GM06990 (cell line): ENCODE data around the gene DIAPH2.
A peak's percentile ranks its signal among the peaks of the same experiment; 100 is the strongest.

Experiments used
- DNase-seq: peaks from one replicate; pipeline ENCODE4 v3.0.0-alpha.2; 2011; ENCODE audit not compliant: insufficient read length; ENCODE audit errors: extremely low read depth
- H3K27me3 ChIP-seq: replicated peaks from 2 replicates; pipeline ENCODE4 v1.6.0; 2011; ENCODE audit warnings: low read length; ENCODE audit not compliant: control insufficient read depth, insufficient read depth
- H3K36me3 ChIP-seq: 2 replicates; pipeline ENCODE4 v1.5.1; 2011; ENCODE audit warnings: low read length; ENCODE audit not compliant: control insufficient read depth, insufficient read depth
- H3K4me3 ChIP-seq: replicated peaks from 2 replicates; pipeline ENCODE4 v1.5.1; 2011; ENCODE audit warnings: low read depth, mild to moderate bottlenecking, control low read depth, low read length
- TF ChIP-seq, protein P1 (sequence below): IDR thresholded peaks from 2 replicates; pipeline ENCODE4 v1.5.1; 2011; ENCODE audit warnings: low read length, control low read depth, mild to moderate bottlenecking, inconsistent platforms; ENCODE audit not compliant: insufficient read depth, poor library complexity, severe bottlenecking

The DIAPH2 gene

DNA sequence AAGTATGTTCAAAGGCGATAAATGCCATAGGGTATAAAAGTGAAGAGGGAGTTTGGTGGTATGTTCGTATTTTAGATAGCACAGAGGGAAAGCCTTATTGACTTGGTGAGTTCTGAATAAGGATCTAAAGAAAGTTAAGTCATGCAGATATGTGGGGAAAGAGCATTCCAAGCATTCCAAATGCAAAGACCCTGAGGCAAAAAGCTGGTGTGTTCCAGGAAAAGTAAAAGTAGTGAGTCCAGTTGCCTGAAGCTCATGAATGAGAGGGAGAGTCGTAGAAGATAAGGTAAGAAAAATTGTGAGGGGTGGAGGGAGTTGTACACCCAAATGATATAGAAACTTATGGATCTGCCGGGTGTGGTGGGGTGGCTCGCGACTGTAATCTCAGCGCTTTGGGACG lies 625.7 kb downstream of the DIAPH2 start:
- Histone ChIP-seq H3K27me3 (no peaks in the 10 kb centered on the region), H3K4me3 (no peak overlapping the region), H3K36me3 (no peaks in the 10 kb centered on the region)
- TF ChIP-seq, protein P1, sequence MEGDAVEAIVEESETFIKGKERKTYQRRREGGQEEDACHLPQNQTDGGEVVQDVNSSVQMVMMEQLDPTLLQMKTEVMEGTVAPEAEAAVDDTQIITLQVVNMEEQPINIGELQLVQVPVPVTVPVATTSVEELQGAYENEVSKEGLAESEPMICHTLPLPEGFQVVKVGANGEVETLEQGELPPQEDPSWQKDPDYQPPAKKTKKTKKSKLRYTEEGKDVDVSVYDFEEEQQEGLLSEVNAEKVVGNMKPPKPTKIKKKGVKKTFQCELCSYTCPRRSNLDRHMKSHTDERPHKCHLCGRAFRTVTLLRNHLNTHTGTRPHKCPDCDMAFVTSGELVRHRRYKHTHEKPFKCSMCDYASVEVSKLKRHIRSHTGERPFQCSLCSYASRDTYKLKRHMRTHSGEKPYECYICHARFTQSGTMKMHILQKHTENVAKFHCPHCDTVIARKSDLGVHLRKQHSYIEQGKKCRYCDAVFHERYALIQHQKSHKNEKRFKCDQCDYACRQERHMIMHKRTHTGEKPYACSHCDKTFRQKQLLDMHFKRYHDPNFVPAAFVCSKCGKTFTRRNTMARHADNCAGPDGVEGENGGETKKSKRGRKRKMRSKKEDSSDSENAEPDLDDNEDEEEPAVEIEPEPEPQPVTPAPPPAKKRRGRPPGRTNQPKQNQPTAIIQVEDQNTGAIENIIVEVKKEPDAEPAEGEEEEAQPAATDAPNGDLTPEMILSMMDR = no peak
- no peak for DNase-seq

DNA sequence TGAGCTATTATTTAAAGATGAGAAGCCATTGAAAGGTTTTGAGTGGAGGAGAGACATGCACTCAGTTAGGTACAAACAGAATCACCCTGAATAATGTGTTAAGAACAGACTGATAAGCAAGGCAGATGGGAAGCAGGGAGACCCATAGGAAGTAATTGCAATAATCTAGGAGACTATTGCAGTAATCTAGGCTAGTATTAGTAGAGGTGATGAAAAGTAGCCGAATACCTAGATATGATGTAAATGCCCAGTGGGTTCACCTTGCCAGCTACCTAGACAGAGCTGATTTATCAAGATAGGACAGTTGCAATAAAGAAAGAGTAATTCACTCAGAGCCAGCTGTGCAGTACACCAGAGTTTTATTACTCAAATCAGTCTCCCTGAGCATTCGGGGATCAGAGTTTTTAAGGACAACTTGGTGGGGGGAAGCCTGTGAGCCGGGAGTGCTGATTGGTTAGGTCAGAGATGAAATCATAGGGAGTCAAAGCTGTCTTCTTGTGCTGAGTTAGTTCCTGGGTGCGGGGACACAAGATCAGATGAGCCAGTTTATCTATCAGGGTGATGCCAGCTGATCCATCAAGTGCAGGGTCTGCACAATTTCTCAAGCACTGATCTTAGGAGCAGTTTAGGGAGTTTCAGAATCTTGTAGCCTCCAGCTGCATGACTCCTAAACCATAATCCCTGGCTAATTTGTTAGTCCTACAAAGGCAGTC lies 626.6 kb downstream of the DIAPH2 start:
- no peak for DNase-seq
- Histone ChIP-seq H3K27me3 (no peaks in the 10 kb centered on the region), H3K36me3 (no peaks in the 10 kb centered on the region), H3K4me3 (no peak overlapping the region)
- TF ChIP-seq, protein P1 = no peak

DNA sequence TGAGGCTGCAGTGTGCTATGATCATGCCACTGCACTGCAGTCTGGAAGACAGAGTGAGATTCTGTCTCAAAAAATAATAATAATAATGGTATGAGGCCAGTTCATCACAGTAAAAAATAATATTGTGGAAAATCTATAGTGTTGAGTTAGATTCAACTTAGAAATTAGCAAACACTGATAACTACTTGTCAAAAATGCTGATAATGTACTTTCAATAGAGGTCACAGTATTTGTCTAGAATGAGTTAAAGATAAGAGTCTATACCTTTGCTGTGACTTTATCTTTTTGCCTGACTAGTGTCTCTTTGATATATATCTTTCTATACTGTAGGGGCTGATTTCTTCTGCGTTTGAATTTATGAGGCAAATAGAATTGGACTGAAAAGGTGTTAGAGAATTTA lies 629.7 kb downstream of the DIAPH2 start:
- Histone ChIP-seq H3K4me3 (no peak overlapping the region), H3K36me3 (no peaks in the 10 kb centered on the region), H3K27me3 (no peaks in the 10 kb centered on the region)
- TF ChIP-seq, protein P1 = no peak
- no peak for DNase-seq

DNA sequence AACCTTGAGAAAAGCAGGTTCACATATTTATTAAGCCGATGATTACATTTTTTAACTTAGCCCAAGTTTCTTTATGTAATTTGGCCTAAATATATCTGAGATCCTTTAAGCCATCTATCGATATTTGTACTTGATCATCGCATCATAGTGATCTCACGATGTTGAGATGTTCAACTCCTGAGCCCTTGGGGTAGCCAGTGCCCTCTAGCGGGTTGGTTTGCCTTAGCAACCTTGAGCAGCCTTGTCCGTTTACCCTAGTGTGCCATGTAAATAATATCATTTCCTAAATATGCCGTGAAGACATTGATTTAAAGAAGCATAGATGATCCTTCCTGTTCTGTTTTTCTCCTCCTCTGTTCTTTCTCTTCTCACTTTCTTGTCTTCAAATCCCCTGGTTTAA lies 631.3 kb downstream of the DIAPH2 start:
- Histone ChIP-seq H3K36me3 (no peaks in the 10 kb centered on the region), H3K4me3 (no peak overlapping the region), H3K27me3 (no peaks in the 10 kb centered on the region)
- TF ChIP-seq, protein P1 = peak; percentile 38
- DNase-seq = no peak

DNA sequence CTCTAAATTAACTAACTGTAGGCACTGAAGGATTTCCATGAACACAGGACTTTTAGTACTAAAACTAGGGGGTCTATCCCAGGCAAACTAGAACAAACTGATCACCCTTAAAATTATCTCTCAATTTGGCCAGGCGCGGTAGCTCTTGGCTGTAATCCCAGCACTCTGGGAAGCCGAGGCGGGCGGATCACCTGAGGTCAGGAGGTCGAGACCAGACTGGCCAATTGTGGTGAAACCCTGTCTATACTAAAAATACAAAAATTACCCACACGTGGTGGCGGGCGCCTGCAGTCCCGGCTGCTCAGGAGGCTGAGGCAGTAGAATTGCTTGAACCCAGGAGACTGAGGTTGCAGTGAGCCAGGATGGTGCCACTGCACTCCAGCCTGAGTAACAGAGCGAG lies 635.7 kb downstream of the DIAPH2 start:
- H3K36me3 ChIP-seq = no peaks in the 10 kb centered on the region
- H3K4me3 ChIP-seq = no peak overlapping the region
- H3K27me3 ChIP-seq = no peaks in the 10 kb centered on the region

More for the DNA sequence above, 635.7 kb downstream of the DIAPH2 start:
- no peak for DNase-seq
- TF ChIP-seq, protein P1 = no peak
